ENCODE data around the gene CD209.

CD209 gene

DNA sequence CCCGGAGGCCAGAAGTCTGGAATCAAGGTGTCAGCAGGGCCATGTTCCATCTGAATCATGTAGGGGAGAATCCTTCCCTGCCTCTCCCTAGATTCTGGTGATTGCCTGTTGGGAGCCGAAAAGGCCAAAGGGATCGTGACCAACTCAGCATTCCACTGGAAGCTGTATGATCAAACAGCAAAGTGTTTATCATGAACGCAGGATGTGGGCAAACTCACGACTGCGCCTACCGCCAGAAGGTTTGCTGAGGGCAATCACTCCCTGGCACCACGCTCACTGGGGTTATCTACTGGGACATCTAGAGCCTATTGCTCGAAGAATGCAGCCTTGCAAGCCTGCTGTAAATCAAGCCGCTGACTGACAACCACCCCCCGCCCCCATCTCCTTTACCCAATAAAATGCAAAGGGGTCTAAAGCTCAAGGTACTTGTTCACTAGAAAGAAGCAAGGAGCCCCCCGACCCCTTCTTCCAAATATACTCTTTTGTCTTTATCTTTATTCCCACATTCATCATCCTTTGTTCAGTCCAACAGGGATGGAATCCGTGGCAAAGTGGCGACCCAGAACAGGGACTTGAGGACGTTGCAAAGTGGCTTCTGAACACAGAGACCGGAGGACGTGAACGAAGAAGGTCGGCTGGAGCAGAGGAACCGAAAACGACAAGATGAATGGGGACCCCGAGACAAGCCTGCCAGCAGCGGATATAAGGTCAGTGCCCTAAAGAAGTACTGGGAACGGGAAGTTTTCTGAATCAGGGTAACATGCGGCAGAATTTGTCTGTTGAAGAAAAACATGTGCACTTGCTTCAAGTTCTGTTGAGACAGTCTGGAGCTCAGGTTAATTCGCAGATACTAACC lies 32.5 kb upstream of the CD209 start (continued):
- TF ChIP-seq, protein P1, sequence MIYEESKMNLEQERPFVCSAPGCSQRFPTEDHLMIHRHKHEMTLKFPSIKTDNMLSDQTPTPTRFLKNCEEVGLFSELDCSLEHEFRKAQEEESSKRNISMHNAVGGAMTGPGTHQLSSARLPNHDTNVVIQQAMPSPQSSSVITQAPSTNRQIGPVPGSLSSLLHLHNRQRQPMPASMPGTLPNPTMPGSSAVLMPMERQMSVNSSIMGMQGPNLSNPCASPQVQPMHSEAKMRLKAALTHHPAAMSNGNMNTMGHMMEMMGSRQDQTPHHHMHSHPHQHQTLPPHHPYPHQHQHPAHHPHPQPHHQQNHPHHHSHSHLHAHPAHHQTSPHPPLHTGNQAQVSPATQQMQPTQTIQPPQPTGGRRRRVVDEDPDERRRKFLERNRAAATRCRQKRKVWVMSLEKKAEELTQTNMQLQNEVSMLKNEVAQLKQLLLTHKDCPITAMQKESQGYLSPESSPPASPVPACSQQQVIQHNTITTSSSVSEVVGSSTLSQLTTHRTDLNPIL (CRISPR knock-in tag; IDR thresholded peaks at IDR 0.05; ENCODE audit: low read depth): no peak
- TF ChIP-seq ZC3H10 (CRISPR knock-in tag; IDR thresholded peaks at IDR 0.05) (no peak), ZFP3 (CRISPR knock-in tag; IDR thresholded peaks at IDR 0.05) (no peak)

DNA sequence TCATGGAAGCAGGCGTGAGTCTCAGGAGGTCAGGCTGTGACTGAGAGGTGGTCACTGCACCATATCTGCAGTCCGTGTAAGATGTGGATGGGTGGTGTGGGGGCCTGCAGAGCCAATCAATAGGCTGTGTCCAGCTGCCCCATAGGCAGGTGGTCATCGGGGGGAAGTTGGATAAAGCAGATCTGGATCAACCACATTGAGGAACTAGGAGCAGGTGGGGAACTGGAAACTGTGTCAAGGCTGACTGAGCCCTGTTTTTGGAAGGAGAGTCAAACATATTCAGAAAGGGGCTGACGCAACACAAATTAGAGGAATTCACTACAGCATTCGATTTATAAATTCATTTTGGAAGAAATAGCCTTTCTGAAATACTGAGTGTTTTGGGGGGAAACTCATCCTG lies 30.7 kb upstream of the CD209 start:
- no peak for TF ChIP-seq ZC3H10 (CRISPR knock-in tag; IDR thresholded peaks at IDR 0.05)
- no peak for ATAC-seq

DNA sequence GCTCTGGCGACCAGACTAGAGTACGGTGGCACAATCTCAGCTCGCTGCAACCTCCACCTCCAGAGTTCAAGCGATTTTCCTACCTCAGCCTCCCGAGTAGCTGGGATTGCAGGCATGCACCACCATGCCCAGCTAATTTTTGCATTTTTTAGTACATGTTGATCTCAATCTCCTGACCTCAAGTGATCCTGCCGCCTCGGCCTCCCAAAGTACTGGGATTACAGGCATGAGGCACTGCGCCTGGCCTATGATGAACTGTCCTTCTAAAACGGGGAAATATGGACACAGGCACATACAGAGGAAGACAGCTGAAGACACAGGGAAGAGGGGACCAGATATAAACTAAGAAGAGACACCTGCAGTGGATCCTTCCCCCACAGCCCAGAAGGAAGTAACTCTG lies 28.4 kb upstream of the CD209 start:
- TF ChIP-seq ARNTL (CRISPR knock-in tag; IDR thresholded peaks at IDR 0.05; ENCODE audit: borderline replicate concordance, low read depth): no peak
- TF ChIP-seq, protein P2, sequence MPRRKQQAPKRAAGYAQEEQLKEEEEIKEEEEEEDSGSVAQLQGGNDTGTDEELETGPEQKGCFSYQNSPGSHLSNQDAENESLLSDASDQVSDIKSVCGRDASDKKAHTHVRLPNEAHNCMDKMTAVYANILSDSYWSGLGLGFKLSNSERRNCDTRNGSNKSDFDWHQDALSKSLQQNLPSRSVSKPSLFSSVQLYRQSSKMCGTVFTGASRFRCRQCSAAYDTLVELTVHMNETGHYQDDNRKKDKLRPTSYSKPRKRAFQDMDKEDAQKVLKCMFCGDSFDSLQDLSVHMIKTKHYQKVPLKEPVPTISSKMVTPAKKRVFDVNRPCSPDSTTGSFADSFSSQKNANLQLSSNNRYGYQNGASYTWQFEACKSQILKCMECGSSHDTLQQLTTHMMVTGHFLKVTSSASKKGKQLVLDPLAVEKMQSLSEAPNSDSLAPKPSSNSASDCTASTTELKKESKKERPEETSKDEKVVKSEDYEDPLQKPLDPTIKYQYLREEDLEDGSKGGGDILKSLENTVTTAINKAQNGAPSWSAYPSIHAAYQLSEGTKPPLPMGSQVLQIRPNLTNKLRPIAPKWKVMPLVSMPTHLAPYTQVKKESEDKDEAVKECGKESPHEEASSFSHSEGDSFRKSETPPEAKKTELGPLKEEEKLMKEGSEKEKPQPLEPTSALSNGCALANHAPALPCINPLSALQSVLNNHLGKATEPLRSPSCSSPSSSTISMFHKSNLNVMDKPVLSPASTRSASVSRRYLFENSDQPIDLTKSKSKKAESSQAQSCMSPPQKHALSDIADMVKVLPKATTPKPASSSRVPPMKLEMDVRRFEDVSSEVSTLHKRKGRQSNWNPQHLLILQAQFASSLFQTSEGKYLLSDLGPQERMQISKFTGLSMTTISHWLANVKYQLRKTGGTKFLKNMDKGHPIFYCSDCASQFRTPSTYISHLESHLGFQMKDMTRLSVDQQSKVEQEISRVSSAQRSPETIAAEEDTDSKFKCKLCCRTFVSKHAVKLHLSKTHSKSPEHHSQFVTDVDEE (CRISPR knock-in tag; IDR thresholded peaks at IDR 0.05): no peak
- TF ChIP-seq, protein P1 (CRISPR knock-in tag; IDR thresholded peaks at IDR 0.05; ENCODE audit: low read depth): no peak
- TF ChIP-seq CSDC2 (CRISPR knock-in tag; IDR thresholded peaks at IDR 0.05): no peak
- TF ChIP-seq TCF4 (CRISPR knock-in tag; IDR thresholded peaks at IDR 0.05; ENCODE audit: borderline replicate concordance): no peak
- TF ChIP-seq ZC3H10 (CRISPR knock-in tag; IDR thresholded peaks at IDR 0.05): no peak
- TF ChIP-seq ZFP30 (CRISPR knock-in tag; IDR thresholded peaks at IDR 0.05): no peak
- no peak for TF ChIP-seq ZFP3 (CRISPR knock-in tag; IDR thresholded peaks at IDR 0.05)
- no peak for TF ChIP-seq ISL1 (CRISPR knock-in tag; IDR thresholded peaks at IDR 0.05)
- TF ChIP-seq ZNF565 (CRISPR knock-in tag; conservative IDR thresholded peaks at IDR 0.05; ENCODE audit: low read depth): no peak
- TF ChIP-seq SNAI2 (CRISPR knock-in tag; IDR thresholded peaks at IDR 0.05): no peak
- TF ChIP-seq, protein P3, sequence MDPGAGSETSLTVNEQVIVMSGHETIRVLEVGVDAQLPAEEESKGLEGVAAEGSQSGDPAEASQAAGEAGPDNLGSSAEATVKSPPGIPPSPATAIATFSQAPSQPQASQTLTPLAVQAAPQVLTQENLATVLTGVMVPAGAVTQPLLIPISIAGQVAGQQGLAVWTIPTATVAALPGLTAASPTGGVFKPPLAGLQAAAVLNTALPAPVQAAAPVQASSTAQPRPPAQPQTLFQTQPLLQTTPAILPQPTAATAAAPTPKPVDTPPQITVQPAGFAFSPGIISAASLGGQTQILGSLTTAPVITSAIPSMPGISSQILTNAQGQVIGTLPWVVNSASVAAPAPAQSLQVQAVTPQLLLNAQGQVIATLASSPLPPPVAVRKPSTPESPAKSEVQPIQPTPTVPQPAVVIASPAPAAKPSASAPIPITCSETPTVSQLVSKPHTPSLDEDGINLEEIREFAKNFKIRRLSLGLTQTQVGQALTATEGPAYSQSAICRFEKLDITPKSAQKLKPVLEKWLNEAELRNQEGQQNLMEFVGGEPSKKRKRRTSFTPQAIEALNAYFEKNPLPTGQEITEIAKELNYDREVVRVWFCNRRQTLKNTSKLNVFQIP (CRISPR knock-in tag; IDR thresholded peaks at IDR 0.05; ENCODE audit: borderline replicate concordance, low read depth): no peak
- no peak for TF ChIP-seq TOX (CRISPR knock-in tag; IDR thresholded peaks at IDR 0.05; ENCODE audit: borderline replicate concordance)
- TF ChIP-seq ZNF70 (CRISPR knock-in tag; IDR thresholded peaks at IDR 0.05): no peak
- TF ChIP-seq BACH2 (CRISPR knock-in tag; IDR thresholded peaks at IDR 0.05; ENCODE audit: borderline replicate concordance): no peak
- no peak for TF ChIP-seq OSR1 (CRISPR knock-in tag; IDR thresholded peaks at IDR 0.05)
- no peak for ATAC-seq

DNA sequence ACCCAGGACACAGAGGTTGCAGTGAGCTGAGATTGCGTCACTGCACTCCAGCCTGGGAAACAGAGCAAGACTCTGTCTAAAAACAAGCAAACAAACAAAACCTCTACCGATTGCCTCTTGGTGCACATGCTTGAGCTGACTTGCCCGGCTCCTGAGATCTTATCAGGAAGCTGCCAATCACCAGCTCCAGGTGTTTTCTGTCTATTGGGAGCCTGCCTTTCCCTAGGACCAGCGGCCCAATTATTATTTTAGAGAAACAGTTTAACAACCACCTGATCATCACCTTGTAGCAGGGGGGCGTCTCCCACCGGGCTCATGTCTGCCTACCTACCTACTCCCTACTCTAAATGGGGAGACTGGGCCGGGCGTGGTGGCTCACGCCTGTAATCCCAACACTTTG lies 26.5 kb upstream of the CD209 start:
- ATAC-seq: no peak
- no peak for TF ChIP-seq BACH2 (CRISPR knock-in tag; IDR thresholded peaks at IDR 0.05; ENCODE audit: borderline replicate concordance)
- no peak for TF ChIP-seq ZFP3 (CRISPR knock-in tag; IDR thresholded peaks at IDR 0.05)
- TF ChIP-seq PPARA (CRISPR knock-in tag; IDR thresholded peaks at IDR 0.05; ENCODE audit: borderline replicate concordance): no peak
- no peak for TF ChIP-seq TOX (CRISPR knock-in tag; IDR thresholded peaks at IDR 0.05; ENCODE audit: borderline replicate concordance)
- TF ChIP-seq RARB (CRISPR knock-in tag; IDR thresholded peaks at IDR 0.05): no peak
- no peak for TF ChIP-seq ESRRG (CRISPR knock-in tag; IDR thresholded peaks at IDR 0.05)
- TF ChIP-seq ZC3H10 (CRISPR knock-in tag; IDR thresholded peaks at IDR 0.05): no peak
- TF ChIP-seq, protein P3 (CRISPR knock-in tag; IDR thresholded peaks at IDR 0.05; ENCODE audit: borderline replicate concordance, low read depth): no peak
- no peak for TF ChIP-seq ZNF70 (CRISPR knock-in tag; IDR thresholded peaks at IDR 0.05)
- TF ChIP-seq, protein P1 (CRISPR knock-in tag; IDR thresholded peaks at IDR 0.05; ENCODE audit: low read depth): no peak
- TF ChIP-seq, protein P2 (CRISPR knock-in tag; IDR thresholded peaks at IDR 0.05): no peak
- TF ChIP-seq ZNF8 (CRISPR knock-in tag; IDR thresholded peaks at IDR 0.05): no peak
- no peak for TF ChIP-seq CSDC2 (CRISPR knock-in tag; IDR thresholded peaks at IDR 0.05)
- TF ChIP-seq GLIS3 (CRISPR knock-in tag; IDR thresholded peaks at IDR 0.05): no peak
- TF ChIP-seq ZNF565 (CRISPR knock-in tag; conservative IDR thresholded peaks at IDR 0.05; ENCODE audit: low read depth): no peak
